ENCODE results near the gene IFT88. TPM values are rescaled to one million over a fixed set of nuclear protein-coding genes. Genes with fewer than 3 reads are reported as not detected.

The IFT88 gene
- polyA plus RNA-seq, 1 donor from 2014 or later, result 32.7 TPM

DNA sequence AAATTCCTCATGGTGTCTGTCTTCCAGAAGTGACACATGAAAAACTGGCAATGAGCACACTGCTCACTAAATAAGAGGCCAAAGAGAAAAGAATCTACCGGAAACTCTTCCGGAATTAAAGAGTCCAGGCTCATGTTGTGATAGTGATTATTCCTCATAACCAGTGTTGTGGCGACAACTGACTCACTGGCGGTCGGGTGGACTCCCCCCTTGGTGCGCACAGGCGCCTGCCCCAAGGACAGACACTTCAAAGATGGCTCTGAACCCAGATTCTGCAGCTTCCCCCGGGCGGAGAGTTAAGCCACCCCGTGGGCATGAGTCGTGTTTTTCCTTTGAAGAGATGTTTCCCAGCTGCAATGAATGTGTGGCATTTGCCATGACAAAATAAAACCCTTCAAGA is 146.8 kb downstream of the IFT88 start:
- no peaks in the 10 kb centered on the region for H3K27me3 ChIP-seq (ENCODE audit: insufficient read depth, low read depth, low read length)
- no peak overlapping the region for H3K4me2 ChIP-seq (ENCODE audit: low read length)
- H3K36me3 ChIP-seq (ENCODE audit: insufficient read depth, low read length), result no peaks in the 10 kb centered on the region
- H3K9me2 ChIP-seq (ENCODE audit: insufficient read depth, low read length), result no peaks in the 10 kb centered on the region
- no peaks in the 10 kb centered on the region for H4K20me1 ChIP-seq (ENCODE audit: insufficient read depth)
- H3K4me3 ChIP-seq (ENCODE audit: low read length), result no peak overlapping the region
- no peaks in the 10 kb centered on the region for H3K9me3 ChIP-seq (ENCODE audit: low read length)
- H3F3A ChIP-seq (ENCODE audit: insufficient read depth, low read length, poor library complexity, severe bottlenecking), result no peaks in the 10 kb centered on the region
- H3K27ac ChIP-seq (ENCODE audit: low read length), result no peak overlapping the region
- no peak overlapping the region for H2AFZ ChIP-seq (ENCODE audit: low read depth, low read length)
- TF ChIP-seq POLR2AphosphoS5 (IDR thresholded peaks at IDR 0.05) (no peak), TAF1 (IDR thresholded peaks at IDR 0.05; ENCODE audit: low read depth) (no peak), EP300 (conservative IDR thresholded peaks at IDR 0.05; ENCODE audit: poor library complexity, severe bottlenecking) (no peak), EZH2 (IDR thresholded peaks at IDR 0.05; ENCODE audit: borderline replicate concordance, insufficient read depth, low read length, poor library complexity, severe bottlenecking) (no peak), MXI1 (conservative IDR thresholded peaks at IDR 0.05; ENCODE audit: poor library complexity, severe bottlenecking) (no peak), RAD21 (conservative IDR thresholded peaks at IDR 0.05) (no peak), SMC3 (conservative IDR thresholded peaks at IDR 0.05; ENCODE audit: poor library complexity) (no peak)
- TF ChIP-seq, protein P1, sequence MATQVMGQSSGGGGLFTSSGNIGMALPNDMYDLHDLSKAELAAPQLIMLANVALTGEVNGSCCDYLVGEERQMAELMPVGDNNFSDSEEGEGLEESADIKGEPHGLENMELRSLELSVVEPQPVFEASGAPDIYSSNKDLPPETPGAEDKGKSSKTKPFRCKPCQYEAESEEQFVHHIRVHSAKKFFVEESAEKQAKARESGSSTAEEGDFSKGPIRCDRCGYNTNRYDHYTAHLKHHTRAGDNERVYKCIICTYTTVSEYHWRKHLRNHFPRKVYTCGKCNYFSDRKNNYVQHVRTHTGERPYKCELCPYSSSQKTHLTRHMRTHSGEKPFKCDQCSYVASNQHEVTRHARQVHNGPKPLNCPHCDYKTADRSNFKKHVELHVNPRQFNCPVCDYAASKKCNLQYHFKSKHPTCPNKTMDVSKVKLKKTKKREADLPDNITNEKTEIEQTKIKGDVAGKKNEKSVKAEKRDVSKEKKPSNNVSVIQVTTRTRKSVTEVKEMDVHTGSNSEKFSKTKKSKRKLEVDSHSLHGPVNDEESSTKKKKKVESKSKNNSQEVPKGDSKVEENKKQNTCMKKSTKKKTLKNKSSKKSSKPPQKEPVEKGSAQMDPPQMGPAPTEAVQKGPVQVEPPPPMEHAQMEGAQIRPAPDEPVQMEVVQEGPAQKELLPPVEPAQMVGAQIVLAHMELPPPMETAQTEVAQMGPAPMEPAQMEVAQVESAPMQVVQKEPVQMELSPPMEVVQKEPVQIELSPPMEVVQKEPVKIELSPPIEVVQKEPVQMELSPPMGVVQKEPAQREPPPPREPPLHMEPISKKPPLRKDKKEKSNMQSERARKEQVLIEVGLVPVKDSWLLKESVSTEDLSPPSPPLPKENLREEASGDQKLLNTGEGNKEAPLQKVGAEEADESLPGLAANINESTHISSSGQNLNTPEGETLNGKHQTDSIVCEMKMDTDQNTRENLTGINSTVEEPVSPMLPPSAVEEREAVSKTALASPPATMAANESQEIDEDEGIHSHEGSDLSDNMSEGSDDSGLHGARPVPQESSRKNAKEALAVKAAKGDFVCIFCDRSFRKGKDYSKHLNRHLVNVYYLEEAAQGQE (IDR thresholded peaks at IDR 0.05; ENCODE audit: borderline replicate concordance), result no peak
- TF ChIP-seq, protein P2, sequence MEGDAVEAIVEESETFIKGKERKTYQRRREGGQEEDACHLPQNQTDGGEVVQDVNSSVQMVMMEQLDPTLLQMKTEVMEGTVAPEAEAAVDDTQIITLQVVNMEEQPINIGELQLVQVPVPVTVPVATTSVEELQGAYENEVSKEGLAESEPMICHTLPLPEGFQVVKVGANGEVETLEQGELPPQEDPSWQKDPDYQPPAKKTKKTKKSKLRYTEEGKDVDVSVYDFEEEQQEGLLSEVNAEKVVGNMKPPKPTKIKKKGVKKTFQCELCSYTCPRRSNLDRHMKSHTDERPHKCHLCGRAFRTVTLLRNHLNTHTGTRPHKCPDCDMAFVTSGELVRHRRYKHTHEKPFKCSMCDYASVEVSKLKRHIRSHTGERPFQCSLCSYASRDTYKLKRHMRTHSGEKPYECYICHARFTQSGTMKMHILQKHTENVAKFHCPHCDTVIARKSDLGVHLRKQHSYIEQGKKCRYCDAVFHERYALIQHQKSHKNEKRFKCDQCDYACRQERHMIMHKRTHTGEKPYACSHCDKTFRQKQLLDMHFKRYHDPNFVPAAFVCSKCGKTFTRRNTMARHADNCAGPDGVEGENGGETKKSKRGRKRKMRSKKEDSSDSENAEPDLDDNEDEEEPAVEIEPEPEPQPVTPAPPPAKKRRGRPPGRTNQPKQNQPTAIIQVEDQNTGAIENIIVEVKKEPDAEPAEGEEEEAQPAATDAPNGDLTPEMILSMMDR (IDR thresholded peaks at IDR 0.05; ENCODE audit: poor library complexity, severe bottlenecking), result no peak
- H3K9ac ChIP-seq (ENCODE audit: low read length), result no peak overlapping the region
- H3K79me2 ChIP-seq (replicated peaks; ENCODE audit: insufficient read depth, low read length), result no peaks in the 10 kb centered on the region

DNA sequence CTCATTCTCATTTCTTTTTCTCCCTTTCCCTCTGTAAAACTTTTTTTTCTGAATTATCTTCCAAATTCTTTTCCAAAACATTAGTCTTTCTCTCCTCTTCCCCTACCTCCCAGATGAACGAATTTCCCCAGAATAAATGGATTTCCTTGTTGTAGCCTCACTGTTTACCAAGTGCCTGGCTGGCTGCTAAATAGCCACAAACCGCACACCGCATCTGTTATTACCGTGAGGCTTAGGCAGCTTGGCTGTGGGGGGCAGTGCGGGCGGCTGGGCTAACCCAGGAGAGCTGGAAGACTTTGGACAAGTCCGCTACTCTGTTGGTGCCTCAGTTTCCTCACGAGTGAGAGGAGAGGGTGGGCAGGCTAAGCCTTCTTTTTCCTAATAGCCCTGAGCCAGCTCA is 147.2 kb downstream of the IFT88 start:
- no peaks in the 10 kb centered on the region for H3F3A ChIP-seq (ENCODE audit: insufficient read depth, low read length, poor library complexity, severe bottlenecking)
- no peak overlapping the region for H3K9ac ChIP-seq (ENCODE audit: low read length)
- H3K27me3 ChIP-seq (ENCODE audit: insufficient read depth, low read depth, low read length), result no peaks in the 10 kb centered on the region
- H3K9me2 ChIP-seq (ENCODE audit: insufficient read depth, low read length), result no peaks in the 10 kb centered on the region
- H3K4me3 ChIP-seq (ENCODE audit: low read length), result no peak overlapping the region
- H3K79me2 ChIP-seq (replicated peaks; ENCODE audit: insufficient read depth, low read length), result no peaks in the 10 kb centered on the region
- H4K20me1 ChIP-seq (ENCODE audit: insufficient read depth), result no peaks in the 10 kb centered on the region
- no peaks in the 10 kb centered on the region for H3K9me3 ChIP-seq (ENCODE audit: low read length)
- H3K4me2 ChIP-seq (ENCODE audit: low read length), result no peak overlapping the region
- H2AFZ ChIP-seq (ENCODE audit: low read depth, low read length), result no peak overlapping the region
- H3K27ac ChIP-seq (ENCODE audit: low read length), result no peak overlapping the region
- TF ChIP-seq SMC3 (conservative IDR thresholded peaks at IDR 0.05; ENCODE audit: poor library complexity) (no peak), MXI1 (conservative IDR thresholded peaks at IDR 0.05; ENCODE audit: poor library complexity, severe bottlenecking) (no peak), RAD21 (conservative IDR thresholded peaks at IDR 0.05) (no peak), POLR2AphosphoS5 (IDR thresholded peaks at IDR 0.05) (no peak), TAF1 (IDR thresholded peaks at IDR 0.05; ENCODE audit: low read depth) (no peak), EP300 (conservative IDR thresholded peaks at IDR 0.05; ENCODE audit: poor library complexity, severe bottlenecking) (no peak)
- TF ChIP-seq, protein P2 (IDR thresholded peaks at IDR 0.05; ENCODE audit: poor library complexity, severe bottlenecking), result no peak
- TF ChIP-seq, protein P1 (IDR thresholded peaks at IDR 0.05; ENCODE audit: borderline replicate concordance), result no peak
- H3K36me3 ChIP-seq (ENCODE audit: insufficient read depth, low read length), result no peaks in the 10 kb centered on the region
